Osteocyte (in vitro differentiated cells): Measurements from ENCODE around the gene CDS2. TPM values are rescaled to one million over a fixed set of nuclear protein-coding genes. Genes with fewer than 3 reads are reported as not detected.

Experiments
- DNase-seq: peaks from one replicate; pipeline ENCODE4 v3.0.0; 2021; ENCODE audit warnings: mixed read lengths; ENCODE audit not compliant: unreplicated experiment; ENCODE audit errors: extremely low spot score
- H3K27ac Mint-ChIP-seq: one replicate; pipeline ENCODE4 v1.8.0; 2021; ENCODE audit warnings: mild to moderate bottlenecking, mixed read lengths; ENCODE audit not compliant: unreplicated experiment
- H3K27me3 Mint-ChIP-seq: one replicate; pipeline ENCODE4 v1.8.0; 2021; ENCODE audit warnings: mixed read lengths; ENCODE audit not compliant: unreplicated experiment
- H3K36me3 Mint-ChIP-seq: one replicate; pipeline ENCODE4 v1.8.0; 2021; ENCODE audit warnings: mixed read lengths; ENCODE audit not compliant: unreplicated experiment
- H3K4me1 Mint-ChIP-seq: one replicate; pipeline ENCODE4 v1.8.0; 2021; ENCODE audit warnings: mixed read lengths; ENCODE audit not compliant: unreplicated experiment
- H3K4me3 Mint-ChIP-seq: one replicate; pipeline ENCODE4 v1.8.0; 2021; ENCODE audit warnings: mild to moderate bottlenecking, moderate library complexity, mixed read lengths; ENCODE audit not compliant: unreplicated experiment
- H3K9me3 Mint-ChIP-seq: one replicate; pipeline ENCODE4 v1.8.0; 2021; ENCODE audit warnings: mixed read lengths; ENCODE audit not compliant: unreplicated experiment
- CTCF ChIP-seq: fragments of 200-600 bp; sonication (generic); IDR thresholded peaks from 2 replicates; pipeline ENCODE4 v1.5.0; 2021; ENCODE audit warnings: antibody characterized with exemption, mild to moderate bottlenecking, moderate library complexity
- total RNA-seq: library from RNA; stranded (reverse); gene quantifications from 2 replicates; pipeline ENCODE4 v1.2.1, GENCODE V29; 2021

Gene CDS2
- total RNA-seq, 1 donor from 2014 or later, result 43.2 TPM

GRCh38 chr20:5136096-5136495 is 9.3 kb downstream of the CDS2 start:
- peak; percentile 42 for DNase-seq
- Mint-ChIP-seq H3K36me3 (no peaks in the 10 kb centered on the region), H3K27ac (peak overlapping the region; percentile 11)

DNA sequence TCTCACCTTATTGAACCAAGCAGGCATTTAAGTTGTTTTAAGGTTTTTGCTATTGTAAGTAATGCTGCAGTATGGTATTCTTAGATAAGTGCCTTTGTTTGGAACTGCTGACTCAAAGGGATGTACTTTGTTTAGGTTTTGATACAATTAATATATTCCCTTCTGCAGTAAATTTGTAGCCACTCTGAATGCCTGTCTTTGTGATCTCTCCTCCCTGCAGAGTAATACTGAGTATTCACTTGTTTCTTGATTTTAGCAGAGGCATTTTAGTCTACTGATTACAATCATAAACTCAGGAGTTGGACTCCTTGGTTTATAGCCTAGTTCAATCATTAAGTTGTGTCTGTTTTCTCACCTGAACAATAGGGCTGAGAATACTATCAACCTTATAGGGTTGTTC is 13.4 kb downstream of the CDS2 start:
- H3K27me3 Mint-ChIP-seq, result no peaks in the 10 kb centered on the region
- TF ChIP-seq CTCF, result no peak
- H3K4me3 Mint-ChIP-seq, result no peak overlapping the region
- no peaks in the 10 kb centered on the region for H3K36me3 Mint-ChIP-seq
- H3K27ac Mint-ChIP-seq, result no peak overlapping the region
- no peak for DNase-seq
- H3K4me1 Mint-ChIP-seq, result peaks cover 10% of the 10 kb centered on the region
- no peaks in the 10 kb centered on the region for H3K9me3 Mint-ChIP-seq

More at GRCh38 chr20:5136096-5136495, 9.3 kb downstream of the CDS2 start:
- no peaks in the 10 kb centered on the region for H3K27me3 Mint-ChIP-seq
- H3K4me1 Mint-ChIP-seq, result peaks cover 17% of the 10 kb centered on the region
- no peak for TF ChIP-seq CTCF
- no peaks in the 10 kb centered on the region for H3K9me3 Mint-ChIP-seq
- H3K4me3 Mint-ChIP-seq, result no peak overlapping the region

DNA sequence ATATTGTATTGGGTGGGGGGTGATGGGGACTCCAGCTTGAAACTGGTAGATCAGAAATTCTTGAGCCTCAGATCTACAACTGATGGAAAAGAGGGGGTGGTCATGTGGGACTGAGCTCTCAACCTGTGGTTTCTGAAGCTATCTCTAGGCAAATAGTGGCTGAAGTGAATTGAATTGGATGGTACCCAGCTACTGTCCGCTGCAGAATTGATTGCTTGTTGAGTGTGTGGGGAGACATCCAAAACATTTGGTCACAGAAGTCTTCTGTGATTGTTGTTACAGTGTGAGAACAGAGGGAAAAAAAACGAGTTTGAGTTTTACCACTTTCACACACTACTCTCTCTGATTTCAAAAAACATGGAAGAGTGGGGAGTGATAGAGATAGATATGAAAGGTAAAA is 14.8 kb downstream of the CDS2 start:
- Mint-ChIP-seq H3K27me3 (no peaks in the 10 kb centered on the region), H3K9me3 (no peaks in the 10 kb centered on the region), H3K36me3 (no peaks in the 10 kb centered on the region), H3K27ac (no peak overlapping the region), H3K4me3 (no peak overlapping the region), H3K4me1 (peaks cover 2% of the 10 kb centered on the region)
- no peak for DNase-seq
- no peak for TF ChIP-seq CTCF

GRCh38 chr20:5143851-5144250 is 17.0 kb downstream of the CDS2 start:
- no peak for TF ChIP-seq CTCF
- Mint-ChIP-seq H3K9me3 (no peaks in the 10 kb centered on the region), H3K27me3 (no peaks in the 10 kb centered on the region), H3K4me1 (peaks cover 2% of the 10 kb centered on the region), H3K36me3 (no peaks in the 10 kb centered on the region), H3K4me3 (no peak overlapping the region), H3K27ac (no peak overlapping the region)
- no peak for DNase-seq

DNA sequence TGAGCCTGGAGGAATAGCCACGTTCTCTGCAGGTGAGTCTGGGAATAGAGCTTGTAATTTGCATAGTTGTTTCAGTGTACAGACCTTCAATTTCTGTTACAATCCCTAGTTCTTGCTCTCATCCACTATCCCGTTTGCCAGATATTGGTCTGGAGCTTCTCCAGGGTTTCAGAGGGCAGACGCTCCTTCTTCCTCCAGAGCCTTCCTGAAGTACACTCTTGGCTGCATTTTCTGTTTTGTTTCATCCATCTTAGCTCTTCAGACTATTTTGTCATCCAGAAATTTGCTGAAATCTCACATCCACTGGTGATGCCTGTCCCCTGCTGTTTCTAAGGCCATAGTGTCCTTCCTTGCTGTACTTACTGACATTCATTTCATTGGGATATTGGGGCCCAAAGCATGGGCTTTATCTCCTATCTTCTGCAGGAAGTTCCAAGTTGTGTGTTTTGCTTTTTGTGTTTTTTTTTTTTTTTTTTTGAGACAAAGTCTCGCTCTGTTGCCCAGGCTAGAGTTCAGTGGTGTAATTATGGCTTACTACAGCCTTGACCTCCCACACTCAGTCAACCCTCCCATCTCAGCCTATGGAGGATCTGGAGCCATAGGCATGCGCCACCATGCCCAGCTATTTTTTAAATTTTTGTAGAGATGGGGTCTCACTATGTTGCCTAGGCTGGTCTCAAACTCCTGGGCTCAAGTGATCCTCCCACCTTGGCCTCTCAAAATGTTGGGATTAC is 18.7 kb downstream of the CDS2 start:
- H3K36me3 Mint-ChIP-seq, result no peaks in the 10 kb centered on the region
- no peak overlapping the region for H3K27ac Mint-ChIP-seq
- no peak overlapping the region for H3K4me3 Mint-ChIP-seq
- no peak for TF ChIP-seq CTCF
- no peaks in the 10 kb centered on the region for H3K27me3 Mint-ChIP-seq
- H3K4me1 Mint-ChIP-seq, result peaks cover 6% of the 10 kb centered on the region
- DNase-seq, result no peak
- H3K9me3 Mint-ChIP-seq, result no peaks in the 10 kb centered on the region
